Skeletal muscle cell (primary cell): ENCODE data around the gene MAPKAPK2.

Source experiments
- DNase-seq: peaks from one replicate; pipeline ENCODE4 v3.0.0-alpha.2; 2010; ENCODE audit warnings: low read depth
- H3K4me3 ChIP-seq: 2 replicates; pipeline ENCODE4 v1.5.1; 2011; ENCODE audit warnings: low read depth, mild to moderate bottlenecking, control low read depth, low read length, moderate library complexity

Gene MAPKAPK2

GRCh38 chr1:206658264-206658980 is 26.3 kb upstream of the MAPKAPK2 start:
- no peak overlapping the region for H3K4me3 ChIP-seq
- no peak for DNase-seq

GRCh38 chr1:206658981-206659273 is 25.8 kb upstream of the MAPKAPK2 start:
- H3K4me3 ChIP-seq: no peak overlapping the region

GRCh38 chr1:206660136-206660535 is 24.6 kb upstream of the MAPKAPK2 start:
- no peak for DNase-seq
- H3K4me3 ChIP-seq: no peak overlapping the region

More at GRCh38 chr1:206658981-206659273, 25.8 kb upstream of the MAPKAPK2 start:
- DNase-seq: no peak

- no peak overlapping the region for H3K4me3 ChIP-seq
- no peak for DNase-seq
These were observed 23.4 kb upstream of the MAPKAPK2 start for GRCh38 chr1:206661161-206661820.

- no peak overlapping the region for H3K4me3 ChIP-seq
- DNase-seq: no peak
These were observed 22.2 kb upstream of the MAPKAPK2 start for GRCh38 chr1:206662396-206663092.

GRCh38 chr1:206663362-206663761 is 21.3 kb upstream of the MAPKAPK2 start:
- H3K4me3 ChIP-seq: no peak overlapping the region
- DNase-seq: no peak

- H3K4me3 ChIP-seq: no peak overlapping the region
- no peak for DNase-seq
These were observed 20.7 kb upstream of the MAPKAPK2 start for GRCh38 chr1:206663832-206664652.

- no peak overlapping the region for H3K4me3 ChIP-seq
- no peak for DNase-seq
These were observed 20.0 kb upstream of the MAPKAPK2 start for GRCh38 chr1:206664740-206665139.

- no peak overlapping the region for H3K4me3 ChIP-seq
- DNase-seq: no peak
These were observed 18.6 kb upstream of the MAPKAPK2 start for GRCh38 chr1:206666031-206666561.

- no peak overlapping the region for H3K4me3 ChIP-seq
- no peak for DNase-seq
These were observed 17.6 kb upstream of the MAPKAPK2 start for GRCh38 chr1:206666954-206667665.

- DNase-seq: no peak
These were observed 16.4 kb upstream of the MAPKAPK2 start for GRCh38 chr1:206668351-206668750.

GRCh38 chr1:206668874-206669410 is 15.8 kb upstream of the MAPKAPK2 start:
- no peak for DNase-seq
- no peak overlapping the region for H3K4me3 ChIP-seq

More at GRCh38 chr1:206668351-206668750, 16.4 kb upstream of the MAPKAPK2 start:
- H3K4me3 ChIP-seq: no peak overlapping the region

GRCh38 chr1:206672011-206672688 is 12.6 kb upstream of the MAPKAPK2 start:
- no peak for DNase-seq
- H3K4me3 ChIP-seq: no peak overlapping the region

GRCh38 chr1:206672844-206673758 is 11.6 kb upstream of the MAPKAPK2 start:
- no peak for DNase-seq
- H3K4me3 ChIP-seq: no peak overlapping the region

- DNase-seq: no peak
These were observed 10.5 kb upstream of the MAPKAPK2 start for GRCh38 chr1:206674236-206674635.

GRCh38 chr1:206674745-206675175 is 9.9 kb upstream of the MAPKAPK2 start:
- no peak overlapping the region for H3K4me3 ChIP-seq
- peak; percentile 99 for DNase-seq

More at GRCh38 chr1:206674236-206674635, 10.5 kb upstream of the MAPKAPK2 start:
- no peak overlapping the region for H3K4me3 ChIP-seq

GRCh38 chr1:206676499-206676898 is 8.2 kb upstream of the MAPKAPK2 start:
- no peak overlapping the region for H3K4me3 ChIP-seq
- no peak for DNase-seq
